Measurements from ENCODE around the gene HSPA2. TPM values are rescaled to one million over a fixed set of nuclear protein-coding genes. Genes with fewer than 3 reads are reported as not detected.

Gene HSPA2
- total RNA-seq, 1 experiment from 2014 or later, result 16.5 TPM

- intact Hi-C loops (cut with micrococcal nuclease), result no loop called here
- no peak for ATAC-seq
These were observed 47.1 kb upstream of the HSPA2 start for GRCh38 chr14:64493455-64493854.

GRCh38 chr14:64495252-64495651 is 45.3 kb upstream of the HSPA2 start:
- H3F3A ChIP-seq (ENCODE audit: low read length, unreplicated experiment), result no peaks in the 10 kb centered on the region
- H2AFZ ChIP-seq (ENCODE audit: low read length), result no peak overlapping the region
- no peak for ATAC-seq
- peaks cover 15% of the 10 kb centered on the region for H3K79me2 ChIP-seq (ENCODE audit: low read length)
- no peak overlapping the region for H3K4me2 ChIP-seq (ENCODE audit: low read length)
- CTCF ChIA-PET, result no interaction called here
- POLR2A ChIA-PET (ENCODE audit: unreplicated experiment), result interaction anchor here (0.6 kb wide), 1 partner anchor 16 kb away, joined by 3 read pairs; no protein-coding TSS in a partner anchor
- no peak overlapping the region for H3K9ac ChIP-seq (ENCODE audit: low read length)
- TF ChIP-seq EZH2phosphoT487 (IDR thresholded peaks at IDR 0.05; ENCODE audit: borderline replicate concordance, low read length), result no peak
- no peak for TF ChIP-seq EZH2 (IDR thresholded peaks at IDR 0.05; ENCODE audit: low read length, unreplicated experiment)
- TF ChIP-seq CTCF (conservative IDR thresholded peaks at IDR 0.05; ENCODE audit: low read depth, low read length), result no peak
- 0 out of 2 replicates have a peak, but pooled peaks cover 11% of the 10 kb centered on the region for H3K36me3 ChIP-seq (ENCODE audit: low read depth, low read length)
- no peak for DNase-seq
- H3K9me2 ChIP-seq (replicated peaks; ENCODE audit: low read length), result no peaks in the 10 kb centered on the region
- intact Hi-C loops (cut with micrococcal nuclease), result no loop called here
- no peaks in the 10 kb centered on the region for H4K20me1 ChIP-seq (ENCODE audit: low read length)
- H3K9me3 ChIP-seq (ENCODE audit: low read length), result no peaks in the 10 kb centered on the region
- no peak overlapping the region for H3K4me3 ChIP-seq (ENCODE audit: low read length)
- no peaks in the 10 kb centered on the region for H3K27me3 ChIP-seq (ENCODE audit: low read length)
- no TSS peak for BruUV-seq (replicated peaks)
- H3K4me1 ChIP-seq (ENCODE audit: insufficient read depth, low read length), result no peaks in the 10 kb centered on the region
- no peak overlapping the region for H3K27ac ChIP-seq (ENCODE audit: low read length)

More at GRCh38 chr14:64493455-64493854, 47.1 kb upstream of the HSPA2 start:
- H3K9me2 ChIP-seq (replicated peaks; ENCODE audit: low read length), result no peaks in the 10 kb centered on the region
- no peak overlapping the region for H3K4me2 ChIP-seq (ENCODE audit: low read length)
- TF ChIP-seq EZH2 (IDR thresholded peaks at IDR 0.05; ENCODE audit: low read length, unreplicated experiment), result no peak
- TF ChIP-seq EZH2phosphoT487 (IDR thresholded peaks at IDR 0.05; ENCODE audit: borderline replicate concordance, low read length), result no peak
- TF ChIP-seq CTCF (conservative IDR thresholded peaks at IDR 0.05; ENCODE audit: low read depth, low read length), result no peak
- no peak overlapping the region for H3K9ac ChIP-seq (ENCODE audit: low read length)
- no peaks in the 10 kb centered on the region for H3K79me2 ChIP-seq (ENCODE audit: low read length)
- H3K36me3 ChIP-seq (ENCODE audit: low read depth, low read length), result peaks cover 15% of the 10 kb centered on the region
- no peaks in the 10 kb centered on the region for H3K9me3 ChIP-seq (ENCODE audit: low read length)
- DNase-seq, result no peak
- no TSS peak for BruUV-seq (replicated peaks)
- ChIA-PET POLR2A (ENCODE audit: unreplicated experiment) (interaction anchor here (0.5 kb wide), 1 partner anchor 11 kb away, joined by 21 read pairs; no protein-coding TSS in a partner anchor), CTCF (interaction anchor here (0.6 kb wide), 1 partner anchor 149 kb away, joined by 3 read pairs; no protein-coding TSS in a partner anchor)
- H3K27me3 ChIP-seq (ENCODE audit: low read length), result no peaks in the 10 kb centered on the region
- H3K4me1 ChIP-seq (ENCODE audit: insufficient read depth, low read length), result no peaks in the 10 kb centered on the region
- H2AFZ ChIP-seq (ENCODE audit: low read length), result no peak overlapping the region
- H4K20me1 ChIP-seq (ENCODE audit: low read length), result no peaks in the 10 kb centered on the region
- no peak overlapping the region for H3K27ac ChIP-seq (ENCODE audit: low read length)
- no peaks in the 10 kb centered on the region for H3F3A ChIP-seq (ENCODE audit: low read length, unreplicated experiment)
- H3K4me3 ChIP-seq (ENCODE audit: low read length), result no peak overlapping the region

- H2AFZ ChIP-seq (ENCODE audit: low read length), result no peak overlapping the region
- TF ChIP-seq EZH2phosphoT487 (IDR thresholded peaks at IDR 0.05; ENCODE audit: borderline replicate concordance, low read length) (no peak), EZH2 (IDR thresholded peaks at IDR 0.05; ENCODE audit: low read length, unreplicated experiment) (no peak), CTCF (conservative IDR thresholded peaks at IDR 0.05; ENCODE audit: low read depth, low read length) (no peak)
- no TSS peak for BruUV-seq (replicated peaks)
- H4K20me1 ChIP-seq (ENCODE audit: low read length), result no peaks in the 10 kb centered on the region
- H3K79me2 ChIP-seq (ENCODE audit: low read length), result peaks cover 30% of the 10 kb centered on the region
- no peak overlapping the region for H3K4me2 ChIP-seq (ENCODE audit: low read length)
- H3K9me3 ChIP-seq (ENCODE audit: low read length), result no peaks in the 10 kb centered on the region
- ChIA-PET CTCF (interaction anchor here (0.8 to 1.1 kb wide), 2 partner anchors 9 to 152 kb away, joined by 3 read pairs; no protein-coding TSS in a partner anchor), POLR2A (ENCODE audit: unreplicated experiment) (no interaction called here)
- no peak overlapping the region for H3K4me3 ChIP-seq (ENCODE audit: low read length)
- DNase-seq (no peak), ATAC-seq (no peak)
- peaks cover 12% of the 10 kb centered on the region for H3K4me1 ChIP-seq (ENCODE audit: insufficient read depth, low read length)
- peaks cover 5% of the 10 kb centered on the region for H3F3A ChIP-seq (ENCODE audit: low read length, unreplicated experiment)
- intact Hi-C loops (cut with micrococcal nuclease), result no loop called here
- no peaks in the 10 kb centered on the region for H3K9me2 ChIP-seq (replicated peaks; ENCODE audit: low read length)
- no peak overlapping the region for H3K9ac ChIP-seq (ENCODE audit: low read length)
- 0 out of 2 replicates have a peak, but pooled peaks cover 11% of the 10 kb centered on the region for H3K36me3 ChIP-seq (ENCODE audit: low read depth, low read length)
- H3K27me3 ChIP-seq (ENCODE audit: low read length), result no peaks in the 10 kb centered on the region
- no peak overlapping the region for H3K27ac ChIP-seq (ENCODE audit: low read length)
These were observed 43.8 kb upstream of the HSPA2 start for GRCh38 chr14:64496764-64497163.

Measured in PC-3 (cell line).